ENCODE data around the gene MUC2. TPM values are rescaled to one million over a fixed set of nuclear protein-coding genes. Genes with fewer than 3 reads are reported as not detected.
A peak's percentile ranks its signal among the peaks of the same experiment; 100 is the strongest.

The MUC2 gene
- total RNA-seq, 2 donors from 2014 or later = under 0.01 TPM; not detected in 1

- intact Hi-C loops (cut with DNase I) = loop anchor here (5.0 kb wide), 1 partner anchor 179 kb away; no protein-coding TSS in a partner anchor
- H3K4me3 ChIP-seq = no peak within 1 kb of the TSS
- TF ChIP-seq POLR2A (IDR thresholded peaks at IDR 0.05) (peak; percentile 74 to 92 (median 91)), CTCF (IDR thresholded peaks at IDR 0.05) (no peak)
- peak within 1 kb of the TSS; percentile 39 to 82 (median 71) for H3K27ac ChIP-seq
- no peaks in the 10 kb centered on the region for H3K9me3 ChIP-seq
- 47 to 52% methylated on average over 10 to 35 of the region's 42 CpGs for WGBS, 2 donors
- H3K4me1 ChIP-seq = peaks cover 82% of the 10 kb centered on the region
- H3K27me3 ChIP-seq = no peaks in the 10 kb centered on the region
- DNase-seq (peak; percentile 54 to 77 (median 71)), ATAC-seq (peak; percentile 19)
- no peaks in the 10 kb centered on the region for H3K36me3 ChIP-seq (replicated peaks in 1 of 2; ENCODE audit: insufficient read depth in 1 of 2, low read depth in 2 of 2)
Observed at GRCh38 chr11:1036303-1036923, 38.3 kb upstream of the MUC2 start, which contains the start of gene MUC6. MUC6 (minus strand) TSS chr11:1036718; CDS start chr11:1036655, 63 bp downstream.

GRCh38 chr11:1036931-1037330 is 37.7 kb upstream of the MUC2 start:
- H3K36me3 ChIP-seq (replicated peaks in 1 of 2; ENCODE audit: insufficient read depth in 1 of 2, low read depth in 2 of 2) = no peaks in the 10 kb centered on the region
- intact Hi-C loops (cut with DNase I) = loop anchor here (5.0 kb wide), 1 partner anchor 180 kb away; no protein-coding TSS in a partner anchor
- H3K27me3 ChIP-seq = no peaks in the 10 kb centered on the region
- H3K4me3 ChIP-seq = no peak overlapping the region
- TF ChIP-seq CTCF (IDR thresholded peaks at IDR 0.05) (no peak), POLR2A (IDR thresholded peaks at IDR 0.05) (no peak)
- ATAC-seq (no peak), DNase-seq (no peak)
- peaks cover 88% of the 10 kb centered on the region for H3K4me1 ChIP-seq
- 60% methylated on average over 11 of the region's 13 CpGs; no CpG with 5 or more reads in 1 of the 2 donors for WGBS, 2 donors
- peak overlapping the region; percentile 32 to 82 (median 71) for H3K27ac ChIP-seq
- H3K9me3 ChIP-seq = no peaks in the 10 kb centered on the region

GRCh38 chr11:1037506-1038055 is 37.1 kb upstream of the MUC2 start:
- intact Hi-C loops (cut with DNase I) = loop anchor here (5.0 kb wide), 1 partner anchor 180 kb away; no protein-coding TSS in a partner anchor
- Histone ChIP-seq H3K27ac (peak overlapping the region; percentile 32 to 87 (median 74)), H3K9me3 (no peaks in the 10 kb centered on the region), H3K27me3 (no peaks in the 10 kb centered on the region), H3K36me3 (replicated peaks in 1 of 2; ENCODE audit: insufficient read depth in 1 of 2, low read depth in 2 of 2) (no peaks in the 10 kb centered on the region), H3K4me1 (peaks cover 94% of the 10 kb centered on the region), H3K4me3 (no peak overlapping the region)
- DNase-seq (no peak), ATAC-seq (no peak)
- TF ChIP-seq POLR2A (IDR thresholded peaks at IDR 0.05) (no peak), CTCF (IDR thresholded peaks at IDR 0.05) (no peak)
- 90 to 93% methylated on average over 7 to 21 of the region's 26 CpGs for WGBS, 2 donors

- H3K27ac ChIP-seq = peak overlapping the region in 3 of 4 donors; percentile 77 to 87 (median 87)
- no peak for ATAC-seq
- no peak overlapping the region for H3K4me3 ChIP-seq
Observed at GRCh38 chr11:1038361-1038760, 36.3 kb upstream of the MUC2 start.

More at GRCh38 chr11:1038361-1038760, 36.3 kb upstream of the MUC2 start:
- H3K27me3 ChIP-seq = no peaks in the 10 kb centered on the region
- no peaks in the 10 kb centered on the region for H3K9me3 ChIP-seq
- 89 to 92% methylated on average over 2 to 10 of the region's 10 CpGs for WGBS, 2 donors
- H3K4me1 ChIP-seq = peaks cover 93% of the 10 kb centered on the region
- no peaks in the 10 kb centered on the region for H3K36me3 ChIP-seq (replicated peaks in 1 of 2; ENCODE audit: insufficient read depth in 1 of 2, low read depth in 2 of 2)
- intact Hi-C loops (cut with DNase I) = loop anchor here (5.0 kb wide), 1 partner anchor 181 kb away; no protein-coding TSS in a partner anchor
- no peak for DNase-seq
- no peak for TF ChIP-seq POLR2A (IDR thresholded peaks at IDR 0.05)
- TF ChIP-seq CTCF (IDR thresholded peaks at IDR 0.05) = no peak
